ENCODE measurements around the gene RTBDN. TPM values are rescaled to one million over a fixed set of nuclear protein-coding genes. Genes with fewer than 3 reads are reported as not detected.
"Not testable (repeated sequence)": the region's sequence is repeated elsewhere in the genome, so short reads cannot be mapped to it uniquely, and the experiment has no call there.

RTBDN gene
- total RNA-seq, 2 donors from 2014 or later = not detected

DNA sequence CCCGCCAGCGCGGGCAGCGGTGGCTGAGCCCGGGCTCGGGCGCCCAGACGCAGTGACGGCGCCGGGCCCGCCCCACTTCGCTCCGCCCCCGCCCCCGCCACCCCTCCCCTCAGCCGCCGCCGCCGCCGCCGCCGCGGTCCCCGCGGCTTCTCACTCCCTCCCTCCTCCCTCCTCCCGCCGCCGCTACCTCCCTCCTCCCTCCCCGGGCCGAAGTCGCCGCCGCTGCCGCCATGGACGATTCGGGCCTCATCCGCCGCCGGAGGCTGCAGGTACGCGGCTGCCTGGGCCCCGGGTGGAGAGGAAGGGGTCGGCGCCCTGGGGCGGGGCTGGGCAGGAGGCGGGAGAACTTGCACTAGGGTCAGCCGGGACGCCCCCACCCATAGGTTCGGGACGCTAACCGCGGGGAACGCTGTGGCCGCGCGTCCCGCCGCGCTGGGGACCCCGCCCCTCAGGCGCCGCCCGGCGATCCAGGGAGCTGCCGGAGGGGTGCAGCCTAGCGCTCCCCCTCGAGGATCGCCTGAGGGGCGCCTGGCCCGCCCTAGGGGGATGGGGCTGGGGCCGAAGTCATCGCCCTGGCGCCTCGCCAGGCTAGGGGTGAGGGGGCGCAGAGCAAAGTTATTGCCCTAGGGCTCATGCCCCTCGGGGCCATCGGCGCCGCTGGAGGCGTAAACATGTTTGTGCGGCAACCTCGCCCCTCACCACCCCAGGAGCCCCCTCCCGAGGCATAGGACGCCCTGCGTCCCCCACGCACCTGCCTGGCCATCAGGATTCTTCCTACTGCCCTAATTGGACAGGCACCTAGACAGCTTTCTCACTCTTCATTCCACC, 427 bp downstream of the RTBDN start:
- no peak for DNase-seq (ENCODE audit: low spot score)
- intact Hi-C loops (cut with DNase I) = no loop called here

GRCh38 chr19:12833418-12833737, 1.0 kb downstream of the RTBDN start:
- DNase-seq (ENCODE audit: low spot score) = no peak
- intact Hi-C loops (cut with DNase I) = no loop called here

DNA sequence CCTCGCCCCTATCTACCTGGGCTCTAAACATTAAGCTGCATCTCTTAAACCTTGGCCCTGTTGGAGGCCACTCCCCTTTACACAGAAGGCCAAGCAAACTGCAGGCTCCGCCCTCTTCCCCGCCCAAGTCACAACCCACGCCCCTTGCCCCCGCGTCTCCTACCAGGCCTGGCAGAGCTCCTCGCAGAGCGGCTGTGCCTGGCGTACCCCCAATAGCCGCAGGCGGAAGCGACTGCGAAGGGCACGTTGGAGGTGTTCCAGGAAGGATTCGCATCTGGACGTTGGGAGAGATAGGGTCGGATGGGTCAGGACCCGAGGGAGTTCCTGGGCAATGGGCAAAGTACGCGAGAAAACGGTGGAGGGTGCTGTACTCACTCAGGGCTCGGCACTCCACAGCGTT, 5.9 kb downstream of the RTBDN start:
- DNase-seq (ENCODE audit: low spot score) = no peak
- intact Hi-C loops (cut with DNase I) = no loop called here

- DNase-seq (ENCODE audit: low spot score) = no peak
- intact Hi-C loops (cut with DNase I) = no loop called here
Measured at GRCh38 chr19:12825254-12826131, 8.9 kb downstream of the RTBDN start.

DNA sequence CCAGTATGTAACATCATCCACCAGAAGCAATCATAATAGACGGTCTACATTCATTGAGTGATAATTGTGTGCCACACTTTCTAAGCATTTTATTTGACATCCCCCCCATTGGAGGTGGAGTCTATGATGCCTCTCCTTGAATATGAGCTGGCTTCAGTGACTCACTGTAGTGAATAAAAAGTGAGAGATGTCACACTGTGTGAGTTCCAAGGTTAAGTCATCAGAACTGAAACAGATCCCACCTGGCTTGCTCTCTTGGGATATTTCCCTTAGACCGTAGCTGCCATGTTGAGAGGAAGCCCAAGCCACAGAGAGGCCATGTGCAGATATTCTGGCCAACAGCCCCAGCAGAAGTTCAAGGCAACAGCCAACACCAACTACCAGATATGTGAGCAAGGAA, 12.6 kb downstream of the RTBDN start:
- intact Hi-C loops (cut with DNase I) = no loop called here
- DNase-seq (ENCODE audit: low spot score) = no peak

GRCh38 chr19:12817810-12818209, 16.6 kb downstream of the RTBDN start:
- DNase-seq (ENCODE audit: low spot score); intact Hi-C loops (cut with DNase I): not testable (repeated sequence)

DNA sequence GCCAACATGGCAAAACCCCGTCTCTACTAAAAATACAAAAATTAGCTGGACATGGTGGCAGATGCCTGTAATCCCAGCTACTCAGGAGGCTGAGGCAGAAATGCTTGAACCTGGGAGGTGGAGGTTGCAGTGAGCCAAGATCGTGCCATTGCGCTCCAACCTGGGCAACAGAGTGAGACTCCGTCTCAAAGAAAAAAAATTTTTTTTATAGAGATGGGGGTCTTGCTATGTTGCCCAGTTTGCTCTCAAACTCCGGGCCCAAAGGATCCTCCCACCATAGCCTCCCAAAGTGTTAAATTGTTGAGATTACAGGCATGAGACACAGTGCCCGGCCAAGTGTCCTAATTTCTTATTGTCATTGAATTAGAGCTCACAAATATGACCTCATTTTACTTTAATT, 17.2 kb downstream of the RTBDN start:
- intact Hi-C loops (cut with DNase I); DNase-seq (ENCODE audit: low spot score): not testable (repeated sequence)

GRCh38 chr19:12815088-12815487, 19.3 kb downstream of the RTBDN start:
- no peak for DNase-seq (ENCODE audit: low spot score)
- intact Hi-C loops (cut with DNase I) = no loop called here

DNA sequence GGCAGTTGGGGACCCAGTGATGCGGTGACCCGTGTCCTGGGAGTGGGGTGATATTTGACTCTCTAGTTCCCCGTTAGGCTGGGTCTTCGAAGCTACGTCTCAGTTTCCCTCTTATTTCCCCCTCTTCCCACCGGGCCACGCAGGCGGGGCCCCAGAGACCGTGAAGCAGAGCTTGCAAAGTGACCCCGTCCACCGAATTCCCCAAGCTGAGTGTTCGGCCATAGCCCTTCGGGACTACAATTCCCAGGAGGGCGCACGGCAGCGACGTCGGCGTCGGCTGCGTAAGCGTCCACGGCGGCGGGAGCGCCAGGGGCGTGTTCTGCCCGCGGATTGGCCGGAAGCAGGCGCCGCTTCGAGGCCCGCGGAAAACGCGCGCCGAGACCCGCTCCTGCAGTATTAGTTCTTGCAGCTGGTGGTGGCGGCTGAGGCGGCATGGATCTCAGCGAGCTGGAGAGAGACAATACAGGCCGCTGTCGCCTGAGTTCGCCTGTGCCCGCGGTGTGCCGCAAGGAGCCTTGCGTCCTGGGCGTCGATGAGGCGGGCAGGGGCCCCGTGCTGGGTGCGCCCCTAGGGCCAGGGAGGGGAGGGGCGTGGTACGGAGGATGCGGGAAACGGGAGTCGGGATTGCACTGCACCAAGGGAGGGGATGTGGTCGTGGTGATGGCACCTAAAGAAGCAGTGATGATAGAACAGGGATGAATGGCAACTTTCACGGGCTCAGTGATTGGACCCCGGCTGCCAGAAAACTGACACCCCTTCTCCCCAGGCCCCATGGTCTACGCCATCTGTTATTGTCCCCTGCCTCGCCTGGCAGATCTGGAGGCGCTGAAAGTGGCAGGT, 27.9 kb downstream of the RTBDN start, which contains the start of gene RNASEH2A:
TSS of gene RNASEH2A (plus strand) at position 343 of the 840 bp plus-strand sequence. CDS start at position 433, 90 bp downstream.
- intact Hi-C loops (cut with DNase I) = no loop called here
- DNase-seq (ENCODE audit: low spot score) = peak; percentile 97

DNA sequence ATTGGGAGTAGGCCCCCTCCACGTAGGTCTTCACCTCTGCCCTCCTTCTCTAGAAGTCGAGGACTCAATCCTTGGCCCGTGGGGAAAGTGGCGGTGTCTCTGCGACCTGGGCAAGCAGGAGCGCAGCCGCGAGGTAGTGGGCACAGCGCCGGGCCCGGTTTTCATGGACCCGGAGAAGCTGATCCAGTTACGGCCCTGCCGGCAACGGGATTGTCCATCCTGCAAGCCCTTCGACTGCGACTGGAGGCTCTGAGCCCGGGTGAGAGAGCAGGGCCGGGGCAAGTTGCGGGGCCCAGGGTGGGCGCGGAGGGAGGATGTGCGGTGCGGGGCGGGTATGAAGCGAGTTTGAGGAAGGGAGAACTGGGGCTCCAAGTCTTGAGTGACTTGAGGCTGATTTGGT, 30.3 kb downstream of the RTBDN start:
- intact Hi-C loops (cut with DNase I) = loop anchor here in 1 of 2 donors (5.0 kb wide), 1 partner anchor 37 kb away; no protein-coding TSS in a partner anchor
- no peak for DNase-seq (ENCODE audit: low spot score)

- intact Hi-C loops (cut with DNase I) = loop anchor here in 1 of 2 donors (5.0 kb wide), 1 partner anchor 35 kb away; no protein-coding TSS in a partner anchor
- no peak for DNase-seq (ENCODE audit: low spot score)
Measured at GRCh38 chr19:12802267-12803106, 31.9 kb downstream of the RTBDN start.

DNA sequence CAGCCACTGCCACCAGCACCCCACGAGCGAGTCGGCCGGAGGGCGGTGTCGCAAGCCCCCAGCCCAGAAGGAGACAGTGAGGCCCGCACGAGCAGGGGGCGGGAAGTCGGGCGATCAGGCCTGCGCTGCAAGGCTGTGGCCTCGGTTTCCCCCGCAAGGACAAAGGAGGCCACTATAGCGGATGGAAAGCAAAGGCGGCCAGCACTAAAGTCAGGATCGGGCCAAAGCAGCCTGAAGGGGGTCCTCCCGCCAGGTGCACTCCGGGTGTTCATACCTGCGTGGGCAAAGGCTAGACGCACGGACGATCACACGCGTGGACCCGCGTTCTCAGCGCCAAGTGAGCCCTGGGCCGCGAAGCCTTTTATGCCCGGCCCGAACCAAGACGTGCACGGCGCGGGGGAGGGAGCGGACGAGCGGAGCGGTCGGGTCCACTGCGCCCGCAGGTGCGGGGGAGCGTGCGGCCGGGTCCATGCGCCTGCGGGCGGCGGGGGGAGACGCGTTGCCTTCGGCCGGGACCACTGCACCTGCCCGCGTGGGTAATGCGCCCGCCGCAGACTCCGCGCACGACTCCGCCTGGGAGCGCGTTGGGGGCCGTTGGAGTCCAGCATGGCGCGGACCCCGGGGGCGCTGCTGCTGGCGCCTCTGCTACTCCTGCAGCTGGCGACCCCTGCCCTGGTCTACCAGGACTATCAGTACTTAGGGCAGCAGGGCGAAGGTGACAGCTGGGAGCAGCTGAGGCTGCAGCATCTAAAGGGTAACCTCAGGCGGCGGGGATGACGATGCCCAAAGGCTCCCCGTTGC, 32.7 kb downstream of the RTBDN start, which contains the start of the genes PRDX2 and THSD8:
TSS of gene PRDX2 (minus strand) at position 335 of the 801 bp plus-strand sequence. CDS start 539 bp downstream, outside the sequence.
TSS of gene THSD8 (plus strand) at position 604 of the 801 bp plus-strand sequence. CDS start at position 607, 3 bp downstream.
- peak; percentile 93 for DNase-seq (ENCODE audit: low spot score)
- intact Hi-C loops (cut with DNase I) = loop anchor here in 1 of 2 donors (5.0 kb wide), 1 partner anchor 34 kb away; no protein-coding TSS in a partner anchor

GRCh38 chr19:12800923-12801465, 33.4 kb downstream of the RTBDN start:
- intact Hi-C loops (cut with DNase I) = loop anchor here in 1 of 2 donors (5.0 kb wide), 1 partner anchor 34 kb away; no protein-coding TSS in a partner anchor
- DNase-seq (ENCODE audit: low spot score) = no peak

DNA sequence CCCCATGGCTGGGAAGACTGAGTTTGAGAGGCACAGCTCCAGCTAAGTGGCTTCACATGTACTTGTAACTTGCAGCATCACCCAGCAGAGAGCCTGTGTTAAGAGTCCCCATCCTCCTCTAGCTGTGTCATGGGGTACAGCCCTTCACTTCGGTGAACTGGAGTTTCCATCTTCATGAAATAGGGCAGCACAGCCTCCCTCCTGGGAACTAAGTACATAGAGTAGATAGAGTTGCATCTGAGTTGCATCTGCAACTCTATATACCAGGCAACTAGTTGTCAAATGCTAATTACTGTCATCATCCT, 34.0 kb downstream of the RTBDN start:
- intact Hi-C loops (cut with DNase I) = loop anchor here in 1 of 2 donors (5.0 kb wide), 1 partner anchor 33 kb away; no protein-coding TSS in a partner anchor

GRCh38 chr19:12799742-12800465, 34.5 kb downstream of the RTBDN start:
- intact Hi-C loops (cut with DNase I) = loop anchor here (5.0 kb wide), 2 partner anchors 33 to 38 kb away; no protein-coding TSS in a partner anchor
- DNase-seq (ENCODE audit: low spot score) = no peak

More for the DNA sequence above, 34.0 kb downstream of the RTBDN start:
- DNase-seq (ENCODE audit: low spot score) = no peak

- DNase-seq (ENCODE audit: low spot score) = not testable (repeated sequence)
- intact Hi-C loops (cut with DNase I) = loop anchor here (2.0 to 5.0 kb wide), 2 partner anchors 21 to 35 kb away; no protein-coding TSS in a partner anchor
Measured at GRCh38 chr19:12797607-12798006, 36.8 kb downstream of the RTBDN start.

All from posterior vena cava (tissue), 2 donors.